ENCODE results near the gene METTL23.
A peak's percentile ranks its signal among the peaks of the same experiment; 100 is the strongest.
"Not testable (repeated sequence)": the region's sequence is repeated elsewhere in the genome, so short reads cannot be mapped to it uniquely, and the experiment has no call there.

The METTL23 gene

GRCh38 chr17:76713765-76714164, 12.9 kb upstream of the METTL23 start:
- ATAC-seq (no peak), DNase-seq (no peak)

GRCh38 chr17:76714336-76714735, 12.3 kb upstream of the METTL23 start:
- ATAC-seq (no peak), DNase-seq (no peak)

- DNase-seq (peak; percentile 86), ATAC-seq (no peak)
Measured at GRCh38 chr17:76714822-76715495, 11.7 kb upstream of the METTL23 start.

GRCh38 chr17:76715496-76715830, 11.2 kb upstream of the METTL23 start:
- ATAC-seq: no peak

GRCh38 chr17:76716146-76716838, 10.3 kb upstream of the METTL23 start:
- peak; percentile 94 for ATAC-seq
- DNase-seq: peak; percentile 67

More at GRCh38 chr17:76715496-76715830, 11.2 kb upstream of the METTL23 start:
- DNase-seq: no peak

- ATAC-seq: no peak
- no peak for DNase-seq
Measured at GRCh38 chr17:76716839-76717215, 9.8 kb upstream of the METTL23 start.

GRCh38 chr17:76718516-76718915, 8.1 kb upstream of the METTL23 start:
- DNase-seq: no peak
- ATAC-seq: no peak

- DNase-seq: no peak
- no peak for ATAC-seq
Measured at GRCh38 chr17:76720211-76720610, 6.4 kb upstream of the METTL23 start.

- ATAC-seq: no peak
Measured at GRCh38 chr17:76720941-76721340, 5.7 kb upstream of the METTL23 start.

GRCh38 chr17:76721463-76721862, 5.2 kb upstream of the METTL23 start:
- DNase-seq (no peak), ATAC-seq (no peak)

More at GRCh38 chr17:76720941-76721340, 5.7 kb upstream of the METTL23 start:
- no peak for DNase-seq

- no peak for DNase-seq
- no peak for ATAC-seq
Measured at GRCh38 chr17:76722279-76722678, 4.4 kb upstream of the METTL23 start.

- not testable (repeated sequence) for DNase-seq, ATAC-seq
Measured at GRCh38 chr17:76722977-76723376, 3.7 kb upstream of the METTL23 start.

GRCh38 chr17:76723812-76724211, 2.8 kb upstream of the METTL23 start:
- DNase-seq: no peak
- ATAC-seq: no peak

- DNase-seq: peak; percentile 85
- peak; percentile 31 for ATAC-seq
Measured at GRCh38 chr17:76725580-76726230, 934 bp upstream of the METTL23 start.

GRCh38 chr17:76726231-76726775, 336 bp upstream of the METTL23 start, which contains the start of gene JMJD6:
JMJD6 (minus strand) TSS chr17:76726606; CDS start chr17:76726475, 131 bp downstream.
- ATAC-seq (peak; percentile 89), DNase-seq (peak; percentile 94)

- DNase-seq (peak; percentile 27), ATAC-seq (no peak)
Measured at GRCh38 chr17:76727745-76728456, 1.3 kb downstream of the METTL23 start.

- not testable (repeated sequence) for ATAC-seq, DNase-seq
Measured at GRCh38 chr17:76731800-76732733, 5.4 kb downstream of the METTL23 start.

- ATAC-seq (no peak), DNase-seq (no peak)
Measured at GRCh38 chr17:76732734-76733617, 6.3 kb downstream of the METTL23 start.

GRCh38 chr17:76733618-76733957, 6.9 kb downstream of the METTL23 start:
- ATAC-seq (no peak), DNase-seq (no peak)
